AG08395 (cell line): ENCODE data around the gene MYL9.

Source experiments
- DNase-seq: peaks from one replicate; pipeline ENCODE4 v3.0.0; 2012; ENCODE audit warnings: mixed read lengths, low spot score

The MYL9 gene

GRCh38 chr20:36584018-36584481 lies 42.7 kb downstream of the MYL9 start:
- no peak for DNase-seq

GRCh38 chr20:36585410-36586125 lies 44.2 kb downstream of the MYL9 start:
- peak; percentile 82 for DNase-seq

- DNase-seq: no peak
These were observed 46.2 kb downstream of the MYL9 start for GRCh38 chr20:36587388-36588070.

- DNase-seq: no peak
These were observed 50.0 kb downstream of the MYL9 start for GRCh38 chr20:36591281-36591680.

GRCh38 chr20:36591854-36592641 lies 50.7 kb downstream of the MYL9 start:
- DNase-seq: peak; percentile 50

- no peak for DNase-seq
These were observed 52.1 kb downstream of the MYL9 start for GRCh38 chr20:36593347-36593929.

GRCh38 chr20:36599912-36600345 lies 58.6 kb downstream of the MYL9 start:
- no peak for DNase-seq
